Measurements from ENCODE around the gene OLFML2B. TPM values are rescaled to one million over a fixed set of nuclear protein-coding genes. Genes with fewer than 3 reads are reported as not detected.

OLFML2B gene
- total and polyA plus RNA-seq, 2 experiments from 2014 or later = 1.2 to 2.9 TPM

- H2AFZ ChIP-seq = no peak overlapping the region
- WGBS (ENCODE audit: low lambda C conversion rate, missing lambda C conversion rate) = 88% methylated on average over 2 of the region's 2 CpGs
- no peak overlapping the region for H3K4me2 ChIP-seq
- no peaks in the 10 kb centered on the region for H3K27me3 ChIP-seq
- H3K4me3 ChIP-seq = no peak overlapping the region
- H4K20me1 ChIP-seq (ENCODE audit: insufficient read depth, poor library complexity, severe bottlenecking) = no peaks in the 10 kb centered on the region
- TF ChIP-seq CTCF (IDR thresholded peaks at IDR 0.05; ENCODE audit: poor library complexity) = no peak
- TF ChIP-seq EZH2 (IDR thresholded peaks at IDR 0.05; ENCODE audit: borderline replicate concordance) = no peak
- TF ChIP-seq EZH2phosphoT487 (IDR thresholded peaks at IDR 0.05; ENCODE audit: low read depth, severe bottlenecking, unreplicated experiment) = no peak
- H3K9me3 ChIP-seq (ENCODE audit: low read depth) = no peaks in the 10 kb centered on the region
- H3K27ac ChIP-seq = no peak overlapping the region
- H3K9me2 ChIP-seq (replicated peaks; ENCODE audit: insufficient read depth) = no peaks in the 10 kb centered on the region
- DNase-seq (ENCODE audit: low spot score) = no peak
- H3K79me2 ChIP-seq = no peaks in the 10 kb centered on the region
- no peaks in the 10 kb centered on the region for H3K4me1 ChIP-seq (ENCODE audit: insufficient read depth)
- no peaks in the 10 kb centered on the region for H3K36me3 ChIP-seq (replicated peaks; ENCODE audit: insufficient read depth, low read depth)
Observed at GRCh38 chr1:161949548-161949947, 74.1 kb downstream of the OLFML2B start.

GRCh38 chr1:161948435-161948834 lies 75.2 kb downstream of the OLFML2B start:
- H3K4me3 ChIP-seq = no peak overlapping the region
- no peak overlapping the region for H2AFZ ChIP-seq
- H3K9me2 ChIP-seq (replicated peaks; ENCODE audit: insufficient read depth) = no peaks in the 10 kb centered on the region
- no peak for TF ChIP-seq EZH2phosphoT487 (IDR thresholded peaks at IDR 0.05; ENCODE audit: low read depth, severe bottlenecking, unreplicated experiment)
- no peak for TF ChIP-seq EZH2 (IDR thresholded peaks at IDR 0.05; ENCODE audit: borderline replicate concordance)
- no peak for TF ChIP-seq CTCF (IDR thresholded peaks at IDR 0.05; ENCODE audit: poor library complexity)
- WGBS (ENCODE audit: low lambda C conversion rate, missing lambda C conversion rate) = 72% methylated on average over 4 of the region's 4 CpGs
- no peaks in the 10 kb centered on the region for H3K79me2 ChIP-seq
- no peaks in the 10 kb centered on the region for H3K4me1 ChIP-seq (ENCODE audit: insufficient read depth)
- no peak overlapping the region for H3K4me2 ChIP-seq
- H3K27ac ChIP-seq = no peak overlapping the region
- no peaks in the 10 kb centered on the region for H4K20me1 ChIP-seq (ENCODE audit: insufficient read depth, poor library complexity, severe bottlenecking)
- no peak for DNase-seq (ENCODE audit: low spot score)
- no peaks in the 10 kb centered on the region for H3K27me3 ChIP-seq
- H3K9me3 ChIP-seq (ENCODE audit: low read depth) = no peaks in the 10 kb centered on the region
- no peaks in the 10 kb centered on the region for H3K36me3 ChIP-seq (replicated peaks; ENCODE audit: insufficient read depth, low read depth)

- Histone ChIP-seq H3K4me1 (ENCODE audit: insufficient read depth) (no peaks in the 10 kb centered on the region), H3K27me3 (no peaks in the 10 kb centered on the region), H2AFZ (no peak overlapping the region), H3K9me3 (ENCODE audit: low read depth) (no peaks in the 10 kb centered on the region), H3K79me2 (no peaks in the 10 kb centered on the region), H4K20me1 (ENCODE audit: insufficient read depth, poor library complexity, severe bottlenecking) (no peaks in the 10 kb centered on the region), H3K9me2 (replicated peaks; ENCODE audit: insufficient read depth) (no peaks in the 10 kb centered on the region), H3K4me2 (no peak overlapping the region), H3K36me3 (replicated peaks; ENCODE audit: insufficient read depth, low read depth) (no peaks in the 10 kb centered on the region), H3K27ac (no peak overlapping the region), H3K4me3 (no peak overlapping the region)
- TF ChIP-seq CTCF (IDR thresholded peaks at IDR 0.05; ENCODE audit: poor library complexity) = no peak
- TF ChIP-seq EZH2phosphoT487 (IDR thresholded peaks at IDR 0.05; ENCODE audit: low read depth, severe bottlenecking, unreplicated experiment) = no peak
- no peak for TF ChIP-seq EZH2 (IDR thresholded peaks at IDR 0.05; ENCODE audit: borderline replicate concordance)
- WGBS (ENCODE audit: low lambda C conversion rate, missing lambda C conversion rate) = 84% methylated on average over 5 of the region's 5 CpGs
- DNase-seq (ENCODE audit: low spot score) = no peak
Observed at GRCh38 chr1:161946071-161946987, 77.3 kb downstream of the OLFML2B start.

All from hepatocyte (in vitro differentiated cells).